HG03565 (cell line): ENCODE measurements around the gene SAMD3.
"Not testable (repeated sequence)": the region's sequence is repeated elsewhere in the genome, so short reads cannot be mapped to it uniquely, and the experiment has no call there.

Experiments
- ATAC-seq: cut with Tn5 transposase; IDR thresholded peaks from one replicate; pipeline ENCODE4 v1.9.1; 2021; ENCODE audit warnings: mild to moderate bottlenecking, moderate library complexity; ENCODE audit not compliant: unreplicated experiment

Gene SAMD3

GRCh38 chr6:130138116-130138908, 84.4 kb downstream of the SAMD3 start:
- ATAC-seq = peak; percentile 75

DNA sequence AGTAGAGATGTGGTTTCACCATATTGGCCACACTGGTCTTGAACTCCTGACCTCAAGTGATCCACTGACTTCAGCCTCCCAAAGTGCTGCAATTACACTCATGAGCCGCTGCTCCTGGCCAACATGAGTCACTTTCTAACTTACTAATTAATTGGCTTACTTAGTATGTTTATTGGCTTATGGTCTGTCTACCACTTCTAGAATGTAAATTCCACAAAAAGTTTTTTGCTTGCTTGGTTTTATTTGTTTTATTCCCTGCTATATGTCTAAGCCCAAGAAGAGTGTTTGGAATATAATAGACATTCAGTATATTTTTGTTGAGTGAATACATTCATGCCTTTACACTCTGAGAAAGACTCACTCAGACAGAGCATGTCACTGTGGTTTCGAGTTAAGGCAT, 86.0 kb downstream of the SAMD3 start:
- ATAC-seq = no peak

DNA sequence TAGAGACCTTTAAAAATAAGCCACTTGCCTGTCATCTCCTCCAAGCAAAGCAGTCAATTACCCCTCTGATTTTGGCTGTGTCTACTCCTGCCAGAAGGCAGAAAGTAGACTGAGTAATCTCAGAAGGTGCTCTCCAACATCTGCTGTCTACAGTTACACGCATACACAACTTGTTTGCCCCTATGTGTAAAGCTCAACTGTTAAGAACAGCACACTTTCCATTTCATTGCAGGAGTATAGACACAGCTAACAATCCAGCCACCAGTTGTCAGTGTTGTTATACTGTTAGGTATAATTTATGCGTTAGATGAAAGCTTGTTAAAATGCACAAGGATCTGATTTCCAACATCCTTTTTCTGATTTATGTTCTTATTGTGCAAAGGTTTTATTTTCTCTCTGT, 88.2 kb downstream of the SAMD3 start:
- no peak for ATAC-seq

- peak; percentile 64 for ATAC-seq
These were observed 90.5 kb downstream of the SAMD3 start for GRCh38 chr6:130132286-130132701.

GRCh38 chr6:130129762-130130246, 92.9 kb downstream of the SAMD3 start:
- ATAC-seq = no peak

GRCh38 chr6:130128326-130128725, 94.4 kb downstream of the SAMD3 start:
- ATAC-seq = no peak

- no peak for ATAC-seq
These were observed 95.6 kb downstream of the SAMD3 start for GRCh38 chr6:130127195-130127594.

GRCh38 chr6:130122243-130122642, 100.5 kb downstream of the SAMD3 start:
- no peak for ATAC-seq

DNA sequence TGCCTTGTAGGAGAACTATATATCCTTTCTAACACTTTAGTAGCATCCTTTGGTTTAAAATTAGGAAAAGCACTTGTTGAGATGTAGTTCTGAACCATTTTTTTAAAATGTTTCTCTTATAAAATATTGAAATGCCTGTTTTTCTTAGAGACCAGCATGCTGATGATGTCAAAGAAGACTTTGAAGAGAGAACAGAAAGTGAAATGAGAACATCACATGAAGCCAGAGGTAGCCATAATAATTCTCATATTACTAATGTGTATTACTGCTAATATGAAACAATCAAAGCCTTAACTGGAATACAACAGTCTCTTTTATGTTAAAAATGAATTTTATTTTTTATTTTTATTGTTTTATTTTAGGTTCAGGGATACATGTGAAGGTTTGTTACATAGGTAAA, 102.0 kb downstream of the SAMD3 start:
- no peak for ATAC-seq

GRCh38 chr6:130119211-130119610, 103.5 kb downstream of the SAMD3 start:
- ATAC-seq = no peak

DNA sequence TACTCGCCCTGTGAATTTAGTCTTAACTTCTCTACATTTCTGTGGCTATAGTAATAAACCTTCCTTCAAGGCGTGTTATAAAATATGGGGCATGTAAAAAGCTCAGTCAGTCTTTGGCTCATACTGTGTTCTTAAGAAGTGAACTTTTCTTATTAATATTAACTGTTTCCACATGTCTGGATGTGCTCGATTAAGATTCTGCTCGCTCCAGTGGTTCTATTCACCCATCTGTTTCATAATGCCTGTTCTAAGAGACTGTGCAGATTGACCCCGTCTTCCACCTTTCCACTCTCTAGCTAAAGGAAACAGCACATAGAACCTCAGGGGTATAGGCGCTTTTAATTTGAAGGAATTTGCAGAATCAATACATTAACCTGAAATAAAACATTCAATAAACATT, 104.5 kb downstream of the SAMD3 start:
- ATAC-seq = no peak

DNA sequence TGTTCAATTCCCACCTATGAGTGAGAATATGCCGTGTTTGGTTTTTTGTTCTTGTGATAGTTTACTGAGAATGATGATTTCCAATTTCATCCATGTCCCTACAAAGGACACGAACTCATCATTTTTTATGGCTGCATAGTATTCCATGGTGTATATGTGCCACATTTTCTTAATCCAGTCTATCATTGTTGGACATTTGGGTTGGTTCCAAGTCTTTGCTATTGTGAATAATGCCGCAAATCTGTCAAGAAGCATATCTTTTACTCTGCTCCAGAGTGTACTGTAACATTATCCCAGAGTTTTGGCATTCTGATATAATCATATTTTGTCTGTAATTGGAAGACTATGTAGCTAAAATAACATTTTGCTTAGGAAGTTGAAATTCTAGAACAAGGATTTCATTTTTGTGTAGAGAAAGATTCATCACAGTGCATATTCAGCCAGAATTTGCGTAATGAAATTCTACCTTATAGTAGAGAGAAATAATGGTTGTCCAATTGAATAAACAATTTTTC, 105.5 kb downstream of the SAMD3 start:
- not testable (repeated sequence) for ATAC-seq

DNA sequence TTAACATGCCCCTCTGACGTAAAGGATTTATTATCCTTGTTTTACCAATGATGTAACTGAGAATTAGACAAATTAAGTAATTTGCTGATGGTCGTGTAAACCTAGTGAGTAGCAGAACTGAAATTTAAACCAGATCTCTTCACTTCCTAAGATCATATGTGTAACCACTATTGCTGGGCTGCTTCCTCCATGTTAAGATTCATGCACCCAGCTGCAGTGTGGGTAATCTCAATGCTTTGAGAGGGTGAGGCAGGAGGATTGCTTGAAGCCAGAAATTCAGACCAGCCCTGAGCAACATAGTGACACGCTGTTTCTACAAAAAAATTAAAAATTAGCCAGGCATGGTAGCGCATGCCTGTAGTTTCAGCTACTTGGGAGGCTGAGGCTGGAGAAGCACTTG, 106.5 kb downstream of the SAMD3 start:
- no peak for ATAC-seq

GRCh38 chr6:130115036-130115435, 107.7 kb downstream of the SAMD3 start:
- ATAC-seq = peak; percentile 89

DNA sequence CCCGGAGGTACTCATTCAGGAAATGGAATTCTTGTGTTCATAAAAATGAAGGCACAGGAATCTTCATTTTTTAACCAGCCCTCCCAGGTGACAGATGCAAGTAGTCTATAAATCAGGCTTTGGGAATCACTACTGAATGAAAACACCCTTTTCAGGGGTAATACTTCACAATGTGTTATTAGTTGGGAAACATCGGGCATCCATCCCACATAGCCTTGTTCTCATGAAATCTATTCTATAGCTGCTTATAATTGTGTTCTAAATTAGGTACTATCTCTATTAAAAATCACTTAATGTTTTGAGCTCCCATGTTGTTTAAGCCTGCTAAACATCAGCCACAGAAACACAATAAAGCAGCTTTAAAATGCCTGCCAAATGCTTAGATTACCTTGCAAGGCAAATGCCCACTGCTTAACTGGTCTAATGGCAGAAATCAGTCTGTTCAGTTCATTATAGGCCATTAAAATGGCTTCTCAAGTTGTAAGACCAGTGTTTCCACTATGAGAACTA, 109.5 kb downstream of the SAMD3 start:
- ATAC-seq = no peak

GRCh38 chr6:130111031-130111430, 111.7 kb downstream of the SAMD3 start:
- no peak for ATAC-seq

DNA sequence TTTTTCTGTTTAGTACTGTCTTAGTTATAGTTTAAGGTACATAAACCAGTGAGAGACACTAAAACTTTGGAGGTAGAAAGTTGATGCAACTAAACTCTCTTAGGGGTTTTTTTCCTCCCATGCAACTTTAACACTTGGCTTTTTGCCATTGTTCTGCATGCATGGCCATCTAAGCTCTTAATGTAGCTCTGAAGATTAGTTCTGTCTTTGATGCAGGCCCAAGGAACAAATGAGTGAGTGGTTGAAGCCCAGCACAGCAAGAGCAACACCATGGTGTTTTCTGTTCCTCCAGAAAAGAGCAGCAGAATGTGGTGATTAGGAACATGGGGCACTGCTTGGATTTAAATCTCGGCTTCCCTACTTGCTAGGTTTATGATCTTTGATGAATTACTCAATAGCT, 115.0 kb downstream of the SAMD3 start:
- ATAC-seq = no peak

DNA sequence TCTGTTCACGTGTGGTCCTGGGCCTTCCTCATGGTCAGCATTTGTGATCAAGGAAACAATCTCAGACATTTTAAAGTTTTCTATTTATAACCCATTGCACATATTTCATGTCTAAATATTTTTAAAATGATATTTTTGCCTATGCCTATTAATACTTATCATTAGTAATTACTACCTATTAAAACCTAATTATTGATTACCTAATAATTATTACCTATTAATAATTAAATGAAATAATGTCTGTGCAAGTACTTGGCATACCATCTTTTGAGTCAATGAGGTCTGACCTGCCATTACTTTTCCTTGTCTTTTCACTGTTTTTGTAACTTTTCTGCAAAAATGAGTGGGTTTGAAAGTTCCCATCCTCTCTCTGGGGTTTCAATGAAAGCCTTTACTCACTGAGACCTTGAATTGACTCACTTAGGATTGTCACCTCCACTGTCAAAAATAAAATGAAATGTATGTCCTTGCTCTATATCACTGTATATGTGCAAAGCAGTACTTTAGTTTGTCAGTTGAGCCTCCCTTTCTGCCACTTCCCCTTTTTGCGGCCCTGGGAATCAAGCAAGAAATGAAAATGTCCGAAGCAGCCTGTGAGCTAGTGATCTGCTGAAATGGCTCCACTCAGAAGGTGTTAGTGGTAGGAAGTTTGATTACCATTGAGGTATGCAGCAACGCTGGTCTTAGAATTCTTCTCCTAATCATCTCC, 116.6 kb downstream of the SAMD3 start:
- ATAC-seq = peak; percentile 87

DNA sequence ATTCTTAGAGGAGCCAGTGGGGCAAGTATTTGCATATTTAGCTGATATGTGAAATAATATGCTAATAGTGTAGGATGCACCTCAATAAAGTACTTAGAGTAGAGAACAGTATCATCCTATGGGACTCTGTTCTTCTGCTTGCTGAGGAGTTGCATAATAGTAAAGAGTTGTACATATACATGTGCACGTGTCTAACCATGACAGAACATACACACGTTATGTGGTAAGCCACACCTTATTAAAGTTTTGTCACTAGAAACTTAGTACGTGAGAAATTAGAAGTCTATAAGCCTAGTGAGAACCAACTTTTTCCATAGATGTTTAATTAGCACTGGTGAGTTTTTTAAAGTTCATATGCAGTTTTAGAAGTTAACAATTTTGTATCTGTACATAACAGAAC, 123.6 kb downstream of the SAMD3 start:
- no peak for ATAC-seq

GRCh38 chr6:130098317-130098716, 124.4 kb downstream of the SAMD3 start:
- no peak for ATAC-seq
